ENCODE results near the gene TTLL11. TPM values are rescaled to one million over a fixed set of nuclear protein-coding genes. Genes with fewer than 3 reads are reported as not detected.

TTLL11 gene
- polyA plus RNA-seq, 1 of the 3 experiments (the other 2 are of a cell fraction) = 6.8 TPM

DNA sequence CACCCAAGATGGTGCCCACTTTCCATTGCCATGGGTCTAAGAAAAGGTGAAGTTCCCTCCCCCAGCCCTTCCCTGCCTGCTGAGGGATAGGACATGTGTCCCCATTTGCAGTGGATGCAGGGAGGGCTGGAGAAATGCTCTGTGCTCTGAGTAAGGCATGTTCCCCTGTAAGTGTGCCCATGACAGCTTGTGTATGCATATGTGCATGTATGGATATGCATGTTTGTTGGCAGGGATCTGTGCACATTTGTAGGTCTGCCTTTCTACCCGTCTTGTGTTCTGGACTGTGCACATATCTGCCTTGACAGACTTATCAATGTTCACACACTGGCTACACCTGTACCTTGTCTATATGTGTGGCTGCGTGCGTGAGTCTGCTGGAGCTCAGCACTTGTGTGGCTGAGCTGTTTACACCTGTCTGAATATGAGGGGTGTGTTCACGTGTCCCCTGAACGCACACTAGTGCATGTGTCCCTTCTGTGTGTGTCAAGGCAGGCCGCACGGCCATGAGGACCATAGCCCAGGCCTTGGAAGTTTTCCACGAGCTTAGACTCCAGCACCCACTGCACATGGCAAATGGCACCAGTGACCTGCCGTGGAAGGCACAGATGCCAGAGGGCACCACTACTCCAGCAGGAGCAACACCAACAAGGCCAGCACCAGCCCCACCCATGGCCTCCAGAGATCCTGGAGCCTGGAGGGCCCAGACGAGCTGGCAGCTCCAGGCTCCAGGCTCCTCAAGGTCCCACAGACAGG is 27.4 kb upstream of the TTLL11 start:
- TF ChIP-seq TCF12 (IDR thresholded peaks at IDR 0.05) = no peak
- no peak for TF ChIP-seq TEAD4 (IDR thresholded peaks at IDR 0.05; ENCODE audit: borderline replicate concordance, insufficient read depth)
- no peak for TF ChIP-seq TAF1 (IDR thresholded peaks at IDR 0.05; ENCODE audit: borderline replicate concordance, low read depth, low read length)
- H3K27ac ChIP-seq (ENCODE audit: low read depth in 2 of 2, low read length in 1 of 2) = no peak overlapping the region
- no peaks in the 10 kb centered on the region for H3K79me2 ChIP-seq (ENCODE audit: insufficient read depth)
- H3F3A ChIP-seq (replicated peaks; ENCODE audit: insufficient read depth) = no peaks in the 10 kb centered on the region
- H3K9me3 ChIP-seq = no peaks in the 10 kb centered on the region
- CTCF ChIA-PET = interaction anchor here (0.8 to 15.3 kb wide), 9 partner anchors 10 to 227 kb away, joined by 3 to 528 read pairs (median 46); partner anchors contain the start of genes MORN5, NDUFA8 and TTLL11
- no peaks in the 10 kb centered on the region for H4K20me1 ChIP-seq (ENCODE audit: insufficient read depth)
- POLR2A ChIA-PET = no interaction called here
- H2AFZ ChIP-seq (ENCODE audit: low read depth) = no peak overlapping the region
- WGBS (ENCODE audit: low lambda C conversion rate) = 73% methylated on average over 7 of the region's 10 CpGs
- H3K27me3 ChIP-seq (ENCODE audit: insufficient read depth) = no peaks in the 10 kb centered on the region; the same call in 1 of the 2 replicates
- H3K4me2 ChIP-seq = no peak overlapping the region
- H3K4me3 ChIP-seq (ENCODE audit: low read depth in 2 of 2, low read length in 1 of 2) = no peak overlapping the region
- H3K9me2 ChIP-seq = no peaks in the 10 kb centered on the region
- no peak overlapping the region for H3K9ac ChIP-seq
- H3K36me3 ChIP-seq (replicated peaks in 1 of 2; ENCODE audit: control insufficient read depth in 1 of 2, insufficient read depth in 2 of 2, low read length in 1 of 2) = no peaks in the 10 kb centered on the region
- H3K4me1 ChIP-seq (ENCODE audit: control insufficient read depth in 1 of 2, insufficient read depth in 2 of 2, low read depth in 1 of 2, low read length in 1 of 2) = peaks cover 0 to 6% of the 10 kb centered on the region in 2 experiments; a peak in 1 of 4 replicates
- DNase-seq = no peak

DNA sequence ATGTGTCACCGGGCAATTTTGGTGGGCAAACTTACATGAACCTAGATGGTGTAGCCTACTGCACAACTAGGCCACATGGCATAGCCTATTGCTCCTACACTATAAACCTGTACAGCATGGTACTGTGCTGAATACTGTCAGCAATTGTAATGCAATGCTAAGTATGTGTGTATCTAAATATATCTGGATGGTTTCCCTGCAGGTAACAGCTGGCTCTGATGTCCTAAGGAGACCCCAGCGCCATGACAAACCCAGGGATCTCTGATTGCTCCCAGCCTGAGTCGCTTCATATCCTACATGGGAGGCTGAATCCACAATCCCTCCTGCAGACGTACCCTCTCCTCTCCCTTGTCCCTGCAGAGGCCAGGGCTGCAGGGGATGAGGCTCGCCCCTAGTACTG is 26.6 kb upstream of the TTLL11 start:
- Histone ChIP-seq H3K9me3 (no peaks in the 10 kb centered on the region), H3K9ac (no peak overlapping the region), H3K27me3 (ENCODE audit: insufficient read depth) (peaks cover 6% of the 10 kb centered on the region; the same call in 1 of the 2 replicates), H4K20me1 (ENCODE audit: insufficient read depth) (no peaks in the 10 kb centered on the region), H3K79me2 (ENCODE audit: insufficient read depth) (no peaks in the 10 kb centered on the region), H3K4me2 (no peak overlapping the region), H3K9me2 (no peaks in the 10 kb centered on the region), H2AFZ (ENCODE audit: low read depth) (no peak overlapping the region), H3K36me3 (replicated peaks in 1 of 2; ENCODE audit: control insufficient read depth in 1 of 2, insufficient read depth in 2 of 2, low read length in 1 of 2) (no peaks in the 10 kb centered on the region), H3K4me1 (ENCODE audit: control insufficient read depth in 1 of 2, insufficient read depth in 2 of 2, low read depth in 1 of 2, low read length in 1 of 2) (peaks cover 0 to 6% of the 10 kb centered on the region in 2 experiments; a peak in 1 of 4 replicates), H3F3A (replicated peaks; ENCODE audit: insufficient read depth) (no peaks in the 10 kb centered on the region), H3K27ac (ENCODE audit: low read depth in 2 of 2, low read length in 1 of 2) (no peak overlapping the region), H3K4me3 (ENCODE audit: low read depth in 2 of 2, low read length in 1 of 2) (no peak overlapping the region)
- ChIA-PET CTCF (interaction anchor here (1.2 to 15.3 kb wide), 6 partner anchors 9 to 228 kb away, joined by 3 to 528 read pairs (median 44); no protein-coding TSS in a partner anchor), POLR2A (no interaction called here)
- no peak for DNase-seq
- WGBS (ENCODE audit: low lambda C conversion rate) = 87% methylated on average over 5 of the region's 5 CpGs
- no peak for TF ChIP-seq FOSL2 (IDR thresholded peaks at IDR 0.05; ENCODE audit: borderline replicate concordance, low read depth)
- TF ChIP-seq RFX5 (IDR thresholded peaks at IDR 0.05; ENCODE audit: low read length) = no peak
- TF ChIP-seq, protein P1, sequence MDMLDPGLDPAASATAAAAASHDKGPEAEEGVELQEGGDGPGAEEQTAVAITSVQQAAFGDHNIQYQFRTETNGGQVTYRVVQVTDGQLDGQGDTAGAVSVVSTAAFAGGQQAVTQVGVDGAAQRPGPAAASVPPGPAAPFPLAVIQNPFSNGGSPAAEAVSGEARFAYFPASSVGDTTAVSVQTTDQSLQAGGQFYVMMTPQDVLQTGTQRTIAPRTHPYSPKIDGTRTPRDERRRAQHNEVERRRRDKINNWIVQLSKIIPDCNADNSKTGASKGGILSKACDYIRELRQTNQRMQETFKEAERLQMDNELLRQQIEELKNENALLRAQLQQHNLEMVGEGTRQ (IDR thresholded peaks at IDR 0.05; ENCODE audit: borderline replicate concordance, low read depth, low read length) = no peak
- TF ChIP-seq, protein P2, sequence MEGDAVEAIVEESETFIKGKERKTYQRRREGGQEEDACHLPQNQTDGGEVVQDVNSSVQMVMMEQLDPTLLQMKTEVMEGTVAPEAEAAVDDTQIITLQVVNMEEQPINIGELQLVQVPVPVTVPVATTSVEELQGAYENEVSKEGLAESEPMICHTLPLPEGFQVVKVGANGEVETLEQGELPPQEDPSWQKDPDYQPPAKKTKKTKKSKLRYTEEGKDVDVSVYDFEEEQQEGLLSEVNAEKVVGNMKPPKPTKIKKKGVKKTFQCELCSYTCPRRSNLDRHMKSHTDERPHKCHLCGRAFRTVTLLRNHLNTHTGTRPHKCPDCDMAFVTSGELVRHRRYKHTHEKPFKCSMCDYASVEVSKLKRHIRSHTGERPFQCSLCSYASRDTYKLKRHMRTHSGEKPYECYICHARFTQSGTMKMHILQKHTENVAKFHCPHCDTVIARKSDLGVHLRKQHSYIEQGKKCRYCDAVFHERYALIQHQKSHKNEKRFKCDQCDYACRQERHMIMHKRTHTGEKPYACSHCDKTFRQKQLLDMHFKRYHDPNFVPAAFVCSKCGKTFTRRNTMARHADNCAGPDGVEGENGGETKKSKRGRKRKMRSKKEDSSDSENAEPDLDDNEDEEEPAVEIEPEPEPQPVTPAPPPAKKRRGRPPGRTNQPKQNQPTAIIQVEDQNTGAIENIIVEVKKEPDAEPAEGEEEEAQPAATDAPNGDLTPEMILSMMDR (IDR thresholded peaks at IDR 0.05) = no peak
- no peak for TF ChIP-seq FOXM1 (IDR thresholded peaks at IDR 0.05; ENCODE audit: low read depth)
- no peak for TF ChIP-seq MEF2A (IDR thresholded peaks at IDR 0.05; ENCODE audit: borderline replicate concordance, low read depth)

Measured in SK-N-SH (cell line).